A673 (cell line): ENCODE results near the gene ENDOG. TPM values are rescaled to one million over a fixed set of nuclear protein-coding genes. Genes with fewer than 3 reads are reported as not detected.

Experiments
- BruUV-seq: library from RNA; stranded (reverse); fragments of 400-500 nt; replicated peaks from 2 replicates; lab custom pipeline; 2021; lab: Mats Ljungman, UMichigan
- CTCF ChIA-PET: fragments of 300-600 bp; sonication (Branson Sonifier 250); formaldehyde crosslinking; loops from one replicate; lab custom pipeline; 2022; ENCODE audit warnings: antibody characterized with exemption; lab: Charles Lee
- POLR2A ChIA-PET: fragments of 300-600 bp; sonication (Branson Sonifier 250); formaldehyde crosslinking; loops from one replicate; lab custom pipeline; 2022; ENCODE audit warnings: antibody characterized with exemption; ENCODE audit not compliant: low non-redundant PET; lab: Charles Lee
- DNase-seq: peaks from one replicate; pipeline ENCODE4 v3.0.0-alpha.2; 2015; ENCODE audit warnings: low spot score
- H3K27ac ChIP-seq: fragments of 200-600 bp; sonication (generic); 2 replicates; pipeline ENCODE4 v1.5.1; 2016; ENCODE audit warnings: mixed run types, low read depth, mild to moderate bottlenecking, mixed read lengths, antibody characterized with exemption, low read length; ENCODE audit not compliant: poor library complexity, severe bottlenecking
- H3K27me3 ChIP-seq: fragments of 200-600 bp; sonication (generic); replicated peaks from 2 replicates; pipeline ENCODE4 v1.6.1; 2017; ENCODE audit warnings: mixed run types, low read depth, mild to moderate bottlenecking, mixed read lengths, antibody characterized with exemption, low read length; ENCODE audit not compliant: insufficient read depth, poor library complexity
- H3K36me3 ChIP-seq: fragments of 200-600 bp; sonication (generic); 2 replicates; pipeline ENCODE4 v1.6.1; 2016; ENCODE audit warnings: mixed run types, mild to moderate bottlenecking, mixed read lengths, antibody characterized with exemption, low read length; ENCODE audit not compliant: insufficient read depth, poor library complexity, severe bottlenecking
- H3K4me1 ChIP-seq: fragments of 200-600 bp; sonication (generic); 2 replicates; pipeline ENCODE4 v1.6.1; 2017; ENCODE audit warnings: mixed run types, mild to moderate bottlenecking, mixed read lengths, antibody characterized with exemption, low read length; ENCODE audit not compliant: insufficient read depth, poor library complexity, severe bottlenecking
- H3K4me3 ChIP-seq: fragments of 200-600 bp; sonication (generic); 2 replicates; pipeline ENCODE4 v1.5.1; 2016; ENCODE audit warnings: low read depth, mixed run types, mild to moderate bottlenecking, mixed read lengths, low read length; ENCODE audit not compliant: poor library complexity, severe bottlenecking
- H3K9me3 ChIP-seq: fragments of 200-600 bp; sonication (generic); 2 replicates; pipeline ENCODE4 v1.6.1; 2016; ENCODE audit warnings: mixed run types, low read depth, mild to moderate bottlenecking, mixed read lengths, antibody characterized with exemption, low read length; ENCODE audit not compliant: poor library complexity, severe bottlenecking
- EZH2 ChIP-seq: fragments of 200-600 bp; sonication (generic); IDR thresholded peaks from 2 replicates; pipeline ENCODE4 v1.6.1; 2017; ENCODE audit warnings: borderline replicate concordance, low read depth, mild to moderate bottlenecking, mixed read lengths, antibody characterized with exemption, low read length; ENCODE audit not compliant: poor library complexity, severe bottlenecking
- intact Hi-C: fragments of 100-400 bp; cut with micrococcal nuclease; formaldehyde crosslinking; loops from one replicate; pipeline ENCODE4 v1.10.0; 2022; ENCODE audit not compliant: unreplicated experiment
- total RNA-seq: library from RNA; stranded (reverse); gene quantifications from 2 replicates; pipeline ENCODE4 v1.2.3, GENCODE V29; 2021
- TF ChIP-seq, protein P1 (sequence below): fragments of 300-800, 200-600 bp; sonication (generic); conservative IDR thresholded peaks from 2 replicates; pipeline ENCODE4 v1.5.1; 2017; ENCODE audit warnings: low read depth, mild to moderate bottlenecking, antibody characterized with exemption, low read length, moderate library complexity, mixed read lengths

ENDOG gene
- total RNA-seq, 1 experiment from 2014 or later: 46.7 TPM

DNA sequence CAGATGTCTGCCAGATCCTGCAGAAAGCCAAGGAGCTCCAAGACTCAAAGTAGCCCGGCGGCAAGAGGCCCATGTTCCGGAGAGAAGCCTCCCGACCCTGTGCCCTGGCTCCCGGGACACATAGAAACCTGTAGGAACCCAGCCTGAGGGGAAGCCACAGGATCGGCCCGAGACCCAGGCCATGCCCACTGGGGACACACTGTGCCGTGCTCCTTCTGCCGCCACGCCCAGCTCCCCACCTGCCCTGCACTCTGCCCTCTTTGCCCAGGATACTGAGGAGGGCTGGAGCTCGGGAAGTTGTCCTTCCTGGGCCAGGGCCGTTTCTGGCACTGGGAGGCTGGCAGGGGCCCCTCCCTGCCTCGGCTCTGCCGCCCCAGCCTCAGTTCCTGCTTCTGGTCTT is 10.5 kb upstream of the ENDOG start:
- ChIA-PET POLR2A (no interaction called here), CTCF (no interaction called here)
- Histone ChIP-seq H3K27ac (no peak overlapping the region), H3K36me3 (peaks cover 16% of the 10 kb centered on the region), H3K27me3 (no peaks in the 10 kb centered on the region), H3K4me1 (no peaks in the 10 kb centered on the region), H3K9me3 (no peaks in the 10 kb centered on the region), H3K4me3 (no peak overlapping the region)
- BruUV-seq: no TSS peak
- DNase-seq: no peak
- intact Hi-C loops: no loop called here
- TF ChIP-seq, protein P1, sequence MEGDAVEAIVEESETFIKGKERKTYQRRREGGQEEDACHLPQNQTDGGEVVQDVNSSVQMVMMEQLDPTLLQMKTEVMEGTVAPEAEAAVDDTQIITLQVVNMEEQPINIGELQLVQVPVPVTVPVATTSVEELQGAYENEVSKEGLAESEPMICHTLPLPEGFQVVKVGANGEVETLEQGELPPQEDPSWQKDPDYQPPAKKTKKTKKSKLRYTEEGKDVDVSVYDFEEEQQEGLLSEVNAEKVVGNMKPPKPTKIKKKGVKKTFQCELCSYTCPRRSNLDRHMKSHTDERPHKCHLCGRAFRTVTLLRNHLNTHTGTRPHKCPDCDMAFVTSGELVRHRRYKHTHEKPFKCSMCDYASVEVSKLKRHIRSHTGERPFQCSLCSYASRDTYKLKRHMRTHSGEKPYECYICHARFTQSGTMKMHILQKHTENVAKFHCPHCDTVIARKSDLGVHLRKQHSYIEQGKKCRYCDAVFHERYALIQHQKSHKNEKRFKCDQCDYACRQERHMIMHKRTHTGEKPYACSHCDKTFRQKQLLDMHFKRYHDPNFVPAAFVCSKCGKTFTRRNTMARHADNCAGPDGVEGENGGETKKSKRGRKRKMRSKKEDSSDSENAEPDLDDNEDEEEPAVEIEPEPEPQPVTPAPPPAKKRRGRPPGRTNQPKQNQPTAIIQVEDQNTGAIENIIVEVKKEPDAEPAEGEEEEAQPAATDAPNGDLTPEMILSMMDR: no peak
- no peak for TF ChIP-seq EZH2

DNA sequence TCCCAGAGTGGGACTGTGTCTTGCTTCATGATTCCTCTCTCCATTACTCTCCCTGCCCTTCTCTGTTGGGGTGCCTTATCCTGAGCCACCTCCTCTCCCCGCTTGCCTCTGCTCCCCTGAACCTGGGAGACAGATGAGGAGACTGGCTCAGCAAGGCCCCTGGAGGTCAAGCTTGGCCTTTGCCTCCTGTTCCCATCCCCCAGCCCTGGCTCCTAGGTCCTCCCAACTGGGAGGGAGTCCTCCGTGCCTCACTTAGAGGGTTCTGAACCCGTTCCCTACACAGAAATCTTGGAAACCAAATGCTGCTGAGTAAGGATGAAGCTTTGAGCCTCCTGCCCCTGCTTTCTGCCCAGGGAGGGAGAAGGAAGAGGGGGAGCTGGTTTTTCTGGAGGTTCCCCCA is 9.8 kb upstream of the ENDOG start:
- intact Hi-C loops: no loop called here
- H3K9me3 ChIP-seq: no peaks in the 10 kb centered on the region
- H3K27me3 ChIP-seq: no peaks in the 10 kb centered on the region
- CTCF ChIA-PET: no interaction called here
- TF ChIP-seq EZH2: no peak
- TF ChIP-seq, protein P1: no peak
- no TSS peak for BruUV-seq
- H3K27ac ChIP-seq: no peak overlapping the region
- no peak overlapping the region for H3K4me3 ChIP-seq
- POLR2A ChIA-PET: no interaction called here
- no peak for DNase-seq
- peaks cover 13% of the 10 kb centered on the region for H3K36me3 ChIP-seq
- no peaks in the 10 kb centered on the region for H3K4me1 ChIP-seq

DNA sequence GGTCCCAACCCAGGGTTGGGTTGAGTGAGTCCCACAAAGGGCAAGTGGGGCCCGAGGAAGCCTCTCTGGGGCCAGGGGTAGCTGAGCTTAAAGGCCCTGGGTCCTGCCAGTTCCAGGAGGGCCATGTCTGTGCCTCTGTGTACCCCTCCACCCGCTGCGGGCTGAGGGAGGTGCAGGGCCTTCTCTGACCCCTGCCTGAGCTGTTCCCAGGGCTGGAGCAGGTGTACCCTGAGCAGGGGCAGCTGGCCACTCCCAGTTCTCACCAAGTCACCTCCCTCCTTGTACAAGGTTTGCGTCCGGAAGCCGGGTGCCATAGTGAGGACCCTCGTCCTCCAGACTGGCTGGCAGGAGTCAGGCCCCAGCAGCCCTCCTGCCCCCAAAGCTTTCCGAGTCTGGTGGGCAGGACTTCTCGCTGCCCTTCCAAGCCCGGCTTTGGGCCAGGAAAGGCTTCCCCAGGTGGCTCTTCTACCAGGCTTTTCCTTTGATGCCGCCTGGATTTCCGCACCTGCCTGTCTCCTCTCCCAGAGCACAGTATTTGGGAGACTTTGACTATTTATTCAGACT is 9.2 kb upstream of the ENDOG start:
- Histone ChIP-seq H3K9me3 (no peaks in the 10 kb centered on the region), H3K4me3 (no peak overlapping the region), H3K27ac (no peak overlapping the region), H3K27me3 (no peaks in the 10 kb centered on the region), H3K36me3 (peaks cover 11% of the 10 kb centered on the region), H3K4me1 (no peaks in the 10 kb centered on the region)
- DNase-seq: no peak
- ChIA-PET POLR2A (no interaction called here), CTCF (no interaction called here)
- intact Hi-C loops: no loop called here
- TF ChIP-seq, protein P1: no peak
- TF ChIP-seq EZH2: no peak
- BruUV-seq: no TSS peak
